Stimulated activated CD4-positive, alpha-beta T cell treated with anti-CD3 and anti-CD28 coated beads, Interleukin-12 subunit alpha, Interleukin-12 subunit beta, amount 100 ng/mL, for 48 hours (primary cell): ENCODE data around the gene DOK7.

ENCODE experiments used
- DNase-seq, 3 donors: peaks; one replicate each; pipeline ENCODE4 v3.0.0-alpha.2; 2020; ENCODE audit warnings: low read depth in 2 of 3, low spot score in 1 of 3

The DOK7 gene

GRCh38 chr4:3518511-3518880, 55.4 kb downstream of the DOK7 start:
- DNase-seq: no peak

- no peak for DNase-seq
Observed at GRCh38 chr4:3518941-3519340, 55.8 kb downstream of the DOK7 start.

- no peak for DNase-seq
Observed at GRCh38 chr4:3519468-3520264, 56.6 kb downstream of the DOK7 start.

GRCh38 chr4:3520276-3520675, 57.2 kb downstream of the DOK7 start:
- DNase-seq: no peak

- DNase-seq: no peak
Observed at GRCh38 chr4:3520796-3521600, 57.9 kb downstream of the DOK7 start.

- DNase-seq: no peak
Observed at GRCh38 chr4:3521621-3522325, 58.7 kb downstream of the DOK7 start.

- DNase-seq: no peak
Observed at GRCh38 chr4:3522326-3522640, 59.2 kb downstream of the DOK7 start.

- DNase-seq: no peak
Observed at GRCh38 chr4:3522651-3523050, 59.5 kb downstream of the DOK7 start.

- DNase-seq: no peak
Observed at GRCh38 chr4:3523146-3523627, 60.1 kb downstream of the DOK7 start.

- no peak for DNase-seq
Observed at GRCh38 chr4:3523628-3524221, 60.6 kb downstream of the DOK7 start.

- DNase-seq: no peak
Observed at GRCh38 chr4:3524349-3524748, 61.2 kb downstream of the DOK7 start.

GRCh38 chr4:3524920-3525319, 61.8 kb downstream of the DOK7 start:
- DNase-seq: no peak

- DNase-seq: no peak
Observed at GRCh38 chr4:3525532-3526430, 62.7 kb downstream of the DOK7 start.

- no peak for DNase-seq
Observed at GRCh38 chr4:3526456-3526855, 63.4 kb downstream of the DOK7 start.

GRCh38 chr4:3527101-3527913, 64.2 kb downstream of the DOK7 start:
- no peak for DNase-seq

GRCh38 chr4:3527914-3528876, 65.1 kb downstream of the DOK7 start:
- no peak for DNase-seq

GRCh38 chr4:3529363-3529762, 66.3 kb downstream of the DOK7 start:
- DNase-seq: no peak

GRCh38 chr4:3530051-3530450, 66.9 kb downstream of the DOK7 start:
- DNase-seq: no peak
